SK-N-SH (cell line): Measurements from ENCODE around the gene KRT16. TPM values are rescaled to one million over a fixed set of nuclear protein-coding genes. Genes with fewer than 3 reads are reported as not detected.

Source experiments
- CTCF ChIA-PET: fragments of 300-600, 350-600 bp; formaldehyde crosslinking; extraction: SDS; loops from one replicate; lab custom pipeline; 2021; lab: Yijun Ruan, JAX
- POLR2A ChIA-PET: fragments of 350-600 bp; sonication (Branson Sonifier 250); formaldehyde crosslinking; extraction: SDS; loops from one replicate; lab custom pipeline; 2020; ENCODE audit warnings: antibody characterized with exemption, inconsistent platforms; lab: Yijun Ruan, JAX
- DNase-seq: peaks from one replicate; pipeline ENCODE4 v3.0.0; 2012
- H2AFZ ChIP-seq: fragments of 200-600 bp; sonication (generic); 2 replicates; pipeline ENCODE4 v1.8.1; 2016; ENCODE audit warnings: antibody characterized with exemption, mild to moderate bottlenecking, low read depth
- H3F3A ChIP-seq: fragments of 200-600 bp; sonication (generic); replicated peaks from 2 replicates; pipeline ENCODE3; 2016; ENCODE audit warnings: antibody characterized with exemption, mild to moderate bottlenecking; ENCODE audit not compliant: insufficient read depth
- H3K27ac ChIP-seq, 2 experiments: fragments of 200-500 bp in 1 of 2; fragments of 200-600 bp in 1 of 2; sonication (Bioruptor generic) in 1 of 2; sonication (generic), shearing (Covaris generic) in 1 of 2; 2 replicates each; pipeline versions ENCODE4 v1.5.1 to v1.6.1; 2014 to 2016; ENCODE audit warnings: low read depth in 2 of 2, inconsistent platforms in 1 of 2, low read length in 1 of 2, mild to moderate bottlenecking in 1 of 2, mixed read lengths in 1 of 2
- H3K27me3 ChIP-seq: fragments of 200-600 bp; sonication (generic), shearing (Covaris generic); 2 replicates; pipeline ENCODE4 v1.6.1; 2016; ENCODE audit warnings: mixed run types; ENCODE audit not compliant: insufficient read depth
- H3K36me3 ChIP-seq, 2 experiments: fragments of 200-500 bp in 1 of 2; fragments of 200-600 bp in 1 of 2; sonication (Bioruptor generic) in 1 of 2; sonication (generic) in 1 of 2; replicated peaks in 1 of 2; 2 replicates each; pipeline versions ENCODE3 to v1.5.1; 2014 to 2016; ENCODE audit warnings: low read length in 1 of 2, mild to moderate bottlenecking in 1 of 2; ENCODE audit not compliant: insufficient read depth in 2 of 2, control insufficient read depth in 1 of 2
- H3K4me1 ChIP-seq, 2 experiments: fragments of 200-500 bp in 1 of 2; fragments of 200-600 bp in 1 of 2; sonication (Bioruptor generic) in 1 of 2; sonication (generic), shearing (Covaris generic) in 1 of 2; 2 replicates each; pipeline versions ENCODE4 v1.5.1 to v1.6.1; 2014 to 2016; ENCODE audit warnings: low read depth in 1 of 2, low read length in 1 of 2, mixed run types in 1 of 2; ENCODE audit not compliant: insufficient read depth in 2 of 2, control insufficient read depth in 1 of 2
- H3K4me2 ChIP-seq: fragments of 200-600 bp; sonication (generic), shearing (Covaris generic); 2 replicates; pipeline ENCODE4 v1.6.1; 2017; ENCODE audit warnings: mixed run types
- H3K4me3 ChIP-seq, 2 experiments: fragments of 200-500 bp in 1 of 2; fragments of 200-600 bp in 1 of 2; sonication (Bioruptor generic) in 1 of 2; sonication (generic), shearing (Covaris generic) in 1 of 2; 2 replicates each; pipeline versions ENCODE4 v1.5.1 to v1.8.1; 2014 to 2016; ENCODE audit warnings: low read depth in 2 of 2, inconsistent platforms in 1 of 2, low read length in 1 of 2, mild to moderate bottlenecking in 1 of 2, mixed read lengths in 1 of 2, moderate library complexity in 1 of 2
- H3K79me2 ChIP-seq: fragments of 200-600 bp; sonication (generic); 2 replicates; pipeline ENCODE4 v1.8.1; 2017; ENCODE audit warnings: mild to moderate bottlenecking; ENCODE audit not compliant: insufficient read depth
- H3K9ac ChIP-seq: fragments of 200-600 bp; sonication (generic); 2 replicates; pipeline ENCODE4 v1.6.1; 2017; ENCODE audit warnings: mixed run types
- H3K9me2 ChIP-seq: fragments of 200-600 bp; sonication (generic); 2 replicates; pipeline ENCODE4 v1.6.1; 2017; ENCODE audit warnings: mixed run types
- H3K9me3 ChIP-seq: fragments of 200-600 bp; sonication (generic); 2 replicates; pipeline ENCODE4 v1.6.1; 2017; ENCODE audit warnings: mixed run types, mild to moderate bottlenecking, moderate library complexity
- H4K20me1 ChIP-seq: fragments of 200-600 bp; sonication (generic); 2 replicates; pipeline ENCODE4 v1.6.1; 2017; ENCODE audit warnings: mild to moderate bottlenecking, mixed run types; ENCODE audit not compliant: insufficient read depth
- ELF1 ChIP-seq: IDR thresholded peaks from 2 replicates; pipeline ENCODE4 v1.4.0; 2012
- EZH2phosphoT487 ChIP-seq: fragments of 200-600 bp; sonication (generic); IDR thresholded peaks from 2 replicates; pipeline ENCODE4 v1.6.1; 2017; ENCODE audit warnings: low read depth, mixed run types, mild to moderate bottlenecking, antibody characterized with exemption, moderate library complexity, borderline replicate concordance
- FOXJ3 ChIP-seq: sonication (generic); formaldehyde crosslinking; IDR thresholded peaks from 2 replicates; pipeline ENCODE4 v1.5.1; 2020; ENCODE audit warnings: mild to moderate bottlenecking, missing genetic modification reagents
- FOXM1 ChIP-seq: IDR thresholded peaks from 2 replicates; pipeline ENCODE4 v1.4.0; 2012; ENCODE audit warnings: low read depth, mild to moderate bottlenecking
- GABPA ChIP-seq: IDR thresholded peaks from 2 replicates; pipeline ENCODE4 v1.4.0; 2012; ENCODE audit warnings: low read depth, mild to moderate bottlenecking
- MAX ChIP-seq: IDR thresholded peaks from 2 replicates; pipeline ENCODE4 v1.4.0; 2012; ENCODE audit warnings: low read depth
- MEF2A ChIP-seq: IDR thresholded peaks from 2 replicates; pipeline ENCODE4 v1.4.0; 2012; ENCODE audit warnings: low read depth, borderline replicate concordance
- NRF1 ChIP-seq: IDR thresholded peaks from 2 replicates; pipeline ENCODE4 v1.6.1; 2012; ENCODE audit warnings: low read depth, mild to moderate bottlenecking, low read length
- PBX3 ChIP-seq: IDR thresholded peaks from 2 replicates; pipeline ENCODE4; 2012
- RAD21 ChIP-seq: IDR thresholded peaks from 2 replicates; pipeline ENCODE4 v1.6.1; 2012; ENCODE audit warnings: mild to moderate bottlenecking, low read length
- RCOR1 ChIP-seq: fragments of 150-350 bp; IDR thresholded peaks from 2 replicates; pipeline ENCODE4 v1.6.1; 2017; ENCODE audit warnings: antibody characterized with exemption, low read length
- RFX5 ChIP-seq: IDR thresholded peaks from 2 replicates; pipeline ENCODE4 v1.6.1; 2012; ENCODE audit warnings: mild to moderate bottlenecking, improper control_type of control experiment, low read length
- RXRA ChIP-seq: IDR thresholded peaks from 2 replicates; pipeline ENCODE4 v1.4.0; 2012; ENCODE audit warnings: low read depth, mild to moderate bottlenecking, borderline replicate concordance
- SMC3 ChIP-seq: IDR thresholded peaks from 2 replicates; pipeline ENCODE4 v1.6.1; 2012; ENCODE audit warnings: low read depth, low read length, improper control_type of control experiment
- TCF12 ChIP-seq: IDR thresholded peaks from 2 replicates; pipeline ENCODE4 v1.4.0; 2012
- TEAD4 ChIP-seq: IDR thresholded peaks from 2 replicates; pipeline ENCODE4 v1.4.0; 2012; ENCODE audit warnings: mild to moderate bottlenecking, borderline replicate concordance; ENCODE audit not compliant: insufficient read depth
- USF1 ChIP-seq: IDR thresholded peaks from 2 replicates; pipeline ENCODE4 v1.4.0; 2012; ENCODE audit warnings: low read depth, borderline replicate concordance
- WGBS: methylation state at CpG from one replicate; pipeline ENCODE4 v1.1.6; 2017; ENCODE audit warnings: low lambda C conversion rate; 5-methylcytosine and 5-hydroxymethylcytosine counted together
- polyA plus RNA-seq, 3 experiments: library from polyadenylated mRNA; depleted of rRNA; stranded (reverse); fragments of >200 nt; gene quantifications; 2 replicates each; pipeline ENCODE4 v1.2.3, GENCODE V29; 2012
- TF ChIP-seq, protein P1 (sequence below): fragments of 200-600 bp; sonication (generic); IDR thresholded peaks from 2 replicates; pipeline ENCODE4 v1.6.1; 2017; ENCODE audit warnings: antibody characterized with exemption, mild to moderate bottlenecking, moderate library complexity

KRT16 gene
- polyA plus RNA-seq, 1 of the 3 experiments (the other 2 are of a cell fraction): not detected

DNA sequence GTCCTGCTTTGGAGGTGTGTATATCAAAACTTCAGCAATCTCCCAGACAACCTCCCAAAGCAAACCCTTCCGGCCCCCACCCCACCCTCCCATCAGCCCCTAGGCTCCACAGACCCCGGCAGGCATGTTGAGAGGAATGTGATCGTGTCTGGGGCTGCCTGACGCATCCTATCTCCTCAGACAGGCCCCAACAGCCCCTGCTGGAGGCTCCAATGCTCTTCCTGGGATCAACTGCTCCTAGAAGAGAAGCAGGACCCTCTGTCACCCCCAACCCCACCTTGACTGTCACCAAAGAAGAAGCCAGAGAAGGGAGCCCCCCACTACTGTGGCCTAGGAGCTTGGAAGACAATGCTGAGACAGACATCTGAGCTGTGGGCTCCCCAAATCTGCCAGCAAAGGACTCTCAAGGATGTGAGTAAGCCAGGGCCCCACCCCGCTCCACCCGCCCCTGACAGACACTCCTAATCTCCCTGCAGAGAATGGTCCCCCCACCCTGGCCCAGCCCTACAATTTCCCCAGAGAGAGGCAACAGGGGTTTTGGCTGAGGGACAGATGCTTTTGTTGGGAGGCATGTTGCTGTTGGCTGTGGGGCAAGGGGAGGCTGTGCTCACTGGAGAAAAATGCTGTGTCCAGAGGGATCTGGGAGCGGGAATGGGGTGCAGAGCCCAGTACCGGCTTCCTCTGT lies 24.3 kb downstream of the KRT16 start:
- WGBS: 17% methylated on average over 5 of the region's 8 CpGs

GRCh38 chr17:41586863-41587495 lies 25.6 kb downstream of the KRT16 start, which contains the start of gene KRT14:
TSS of gene KRT14 (minus strand) at chr17:41586895. CDS start at chr17:41586834, 61 bp downstream.
- Histone ChIP-seq H4K20me1 (no peaks in the 10 kb centered on the region), H3K9me2 (no peaks in the 10 kb centered on the region), H3K4me1 (no peaks in the 10 kb centered on the region), H3K4me2 (no peak within 1 kb of the TSS), H3K9ac (no peak within 1 kb of the TSS), H3F3A (no peaks in the 10 kb centered on the region), H3K27ac (no peak within 1 kb of the TSS), H3K36me3 (no peaks in the 10 kb centered on the region), H3K4me3 (no peak within 1 kb of the TSS), H3K27me3 (peaks cover 15% of the 10 kb centered on the region; the same call in 1 of the 2 replicates), H3K9me3 (no peaks in the 10 kb centered on the region), H3K79me2 (no peaks in the 10 kb centered on the region), H2AFZ (no peak within 1 kb of the TSS)
- POLR2A ChIA-PET: no interaction called here
- TF ChIP-seq, protein P1, sequence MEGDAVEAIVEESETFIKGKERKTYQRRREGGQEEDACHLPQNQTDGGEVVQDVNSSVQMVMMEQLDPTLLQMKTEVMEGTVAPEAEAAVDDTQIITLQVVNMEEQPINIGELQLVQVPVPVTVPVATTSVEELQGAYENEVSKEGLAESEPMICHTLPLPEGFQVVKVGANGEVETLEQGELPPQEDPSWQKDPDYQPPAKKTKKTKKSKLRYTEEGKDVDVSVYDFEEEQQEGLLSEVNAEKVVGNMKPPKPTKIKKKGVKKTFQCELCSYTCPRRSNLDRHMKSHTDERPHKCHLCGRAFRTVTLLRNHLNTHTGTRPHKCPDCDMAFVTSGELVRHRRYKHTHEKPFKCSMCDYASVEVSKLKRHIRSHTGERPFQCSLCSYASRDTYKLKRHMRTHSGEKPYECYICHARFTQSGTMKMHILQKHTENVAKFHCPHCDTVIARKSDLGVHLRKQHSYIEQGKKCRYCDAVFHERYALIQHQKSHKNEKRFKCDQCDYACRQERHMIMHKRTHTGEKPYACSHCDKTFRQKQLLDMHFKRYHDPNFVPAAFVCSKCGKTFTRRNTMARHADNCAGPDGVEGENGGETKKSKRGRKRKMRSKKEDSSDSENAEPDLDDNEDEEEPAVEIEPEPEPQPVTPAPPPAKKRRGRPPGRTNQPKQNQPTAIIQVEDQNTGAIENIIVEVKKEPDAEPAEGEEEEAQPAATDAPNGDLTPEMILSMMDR: no peak
- TF ChIP-seq GABPA (no peak), FOXM1 (no peak), TEAD4 (no peak), USF1 (no peak), MEF2A (no peak), NRF1 (no peak), MAX (no peak), RXRA (no peak), ELF1 (no peak), TCF12 (no peak), EZH2phosphoT487 (no peak), RFX5 (no peak), SMC3 (no peak), RAD21 (no peak), RCOR1 (no peak), FOXJ3 (CRISPR knock-in tag) (no peak), PBX3 (no peak)
- no peak for DNase-seq
- 55% methylated on average over 10 of the region's 15 CpGs for whole genome bisulfite sequencing
- CTCF ChIA-PET: interaction anchor here (2.7 to 3.1 kb wide), 2 partner anchors 61 to 76 kb away, joined by 10 to 21 read pairs; no protein-coding TSS in a partner anchor

More for the DNA sequence above, 24.3 kb downstream of the KRT16 start:
- Histone ChIP-seq H2AFZ (no peak overlapping the region), H3K36me3 (no peaks in the 10 kb centered on the region), H3K4me3 (no peak overlapping the region), H3K79me2 (no peaks in the 10 kb centered on the region), H3K4me1 (no peaks in the 10 kb centered on the region), H3K4me2 (no peak overlapping the region), H3K9ac (no peak overlapping the region), H3K9me3 (no peaks in the 10 kb centered on the region), H3K9me2 (no peaks in the 10 kb centered on the region), H3K27me3 (peaks cover 21% of the 10 kb centered on the region; the same call in 1 of the 2 replicates), H3F3A (no peaks in the 10 kb centered on the region), H3K27ac (no peak overlapping the region), H4K20me1 (no peaks in the 10 kb centered on the region)
- ChIA-PET CTCF (interaction anchor here (1.0 to 2.7 kb wide), 3 partner anchors 8 to 75 kb away, joined by 3 to 10 read pairs (median 3); no protein-coding TSS in a partner anchor), POLR2A (no interaction called here)
- DNase-seq: no peak
- TF ChIP-seq FOXJ3 (CRISPR knock-in tag): no peak
